Fibroblast of lung (primary cell): Measurements from ENCODE around the gene RNF123.

Experiments
- CTCF ChIP-seq, 2 donors: IDR thresholded peaks in 1 of 2; conservative IDR thresholded peaks in 1 of 2; 1 replicate in 1 of 2; 2 replicates in 1 of 2; pipeline ENCODE4 v1.5.1; 2011 to 2012; ENCODE audit warnings: low read length in 2 of 2, control low read depth in 1 of 2, inconsistent platforms in 1 of 2, low read depth in 1 of 2, mild to moderate bottlenecking in 1 of 2
- EZH2 ChIP-seq: IDR thresholded peaks from 2 replicates; pipeline ENCODE4 v1.5.1; 2012; ENCODE audit warnings: low read length, control low read depth, mild to moderate bottlenecking; ENCODE audit errors: missing control alignments

- TF ChIP-seq CTCF (conservative IDR thresholded peaks at IDR 0.05 in 1 of 2, IDR thresholded peaks at IDR 0.05 in 1 of 2; ENCODE audit: low read depth in 1 of 2, low read length in 2 of 2) = no peak
- TF ChIP-seq EZH2 = no peak
Measured at GRCh38 chr3:49641292-49641691, 48.1 kb upstream of the RNF123 start.
